HepG2 (cell line): ENCODE data around the gene CYP27B1. TPM values are rescaled to one million over a fixed set of nuclear protein-coding genes. Genes with fewer than 3 reads are reported as not detected.

Experiments
- ATAC-seq: fragments of 200-7000 bp; cut with Tn5 transposase; 3 replicates; pipeline ENCODE4 v1.9.1; 2020; ENCODE audit warnings: mild to moderate bottlenecking, moderate library complexity
- BruUV-seq: library from RNA; stranded (reverse); fragments of 400-500 nt; replicated peaks from 2 replicates; lab custom pipeline; 2021; lab: Mats Ljungman, UMichigan
- CTCF ChIA-PET: fragments of 300-600 bp; formaldehyde crosslinking; extraction: SDS; loops from one replicate; lab custom pipeline; 2021; ENCODE audit warnings: low total read pairs, inconsistent platforms, low intra/inter-chr PET ratio; lab: Yijun Ruan, JAX
- POLR2A ChIA-PET: fragments of 350-600 bp; sonication (Branson Sonifier 250); formaldehyde crosslinking; loops from one replicate; lab custom pipeline; 2020; ENCODE audit warnings: antibody characterized with exemption, inconsistent platforms; lab: Yijun Ruan, JAX
- DNase-seq: peaks from one replicate; pipeline ENCODE4 v3.0.0-alpha.2; 2015; ENCODE audit warnings: low spot score
- FAIRE-seq: peaks from 3 replicates; lab custom pipeline; 2011; peaks lifted over from hg19 to GRCh38; lab: Jason Lieb, UNC
- H2AFZ ChIP-seq: one replicate; pipeline ENCODE4 v1.6.1; 2011; ENCODE audit warnings: low read length, inconsistent platforms
- H3K27ac ChIP-seq: fragments of 300-600 bp; 3 replicates; pipeline ENCODE4 v1.8.0; 2011; ENCODE audit warnings: mixed run types, mild to moderate bottlenecking, mixed read lengths, low read length, inconsistent platforms; ENCODE audit not compliant: insufficient read depth; ENCODE audit errors: extremely low read length
- H3K27me3 ChIP-seq, 2 experiments: fragments of 200-600 bp in 1 of 2; 2 replicates in 1 of 2; 3 replicates in 1 of 2; pipeline versions ENCODE4 v1.6.0 to v1.8.0; 2011; ENCODE audit warnings: low read length in 2 of 2, mild to moderate bottlenecking in 2 of 2, moderate library complexity in 2 of 2, inconsistent platforms in 1 of 2; ENCODE audit not compliant: insufficient read depth in 2 of 2, control insufficient read depth in 1 of 2
- H3K36me3 ChIP-seq, 2 experiments: fragments of 200-600 bp in 1 of 2; replicated peaks in 1 of 2; 2 replicates in 1 of 2; 3 replicates in 1 of 2; pipeline versions ENCODE4 v1.5.1 to v1.8.0; 2011; ENCODE audit warnings: low read length in 2 of 2, inconsistent platforms in 1 of 2; ENCODE audit not compliant: insufficient read depth in 2 of 2, control insufficient read depth in 1 of 2
- H3K4me1 ChIP-seq: 2 replicates; pipeline ENCODE4 v1.5.1; 2012; ENCODE audit warnings: low read length, inconsistent platforms; ENCODE audit not compliant: insufficient read depth
- H3K4me2 ChIP-seq: 2 replicates; pipeline ENCODE4 v1.6.0; 2011; ENCODE audit warnings: low read depth, low read length, inconsistent platforms
- H3K4me3 ChIP-seq, 3 experiments: fragments of 200-600 bp in 1 of 3; sonication (generic), shearing (Covaris generic) in 1 of 3; replicated peaks in 1 of 3; 2 replicates each; pipeline ENCODE4 v1.5.1; 2011 to 2016; ENCODE audit warnings: low read length in 3 of 3, inconsistent platforms in 2 of 3, low read depth in 2 of 3, mild to moderate bottlenecking in 2 of 3, control low read depth in 1 of 3, mixed read lengths in 1 of 3; ENCODE audit not compliant: insufficient read depth in 1 of 3
- H3K79me2 ChIP-seq: one replicate; pipeline ENCODE4 v1.6.1; 2011; ENCODE audit warnings: low read length, inconsistent platforms; ENCODE audit not compliant: insufficient read depth
- H3K9ac ChIP-seq: 2 replicates; pipeline ENCODE4 v1.6.0; 2011; ENCODE audit warnings: mild to moderate bottlenecking, low read depth, low read length, inconsistent platforms; ENCODE audit not compliant: insufficient read depth
- H3K9me3 ChIP-seq: 2 replicates; pipeline ENCODE4 v1.5.1; 2012; ENCODE audit warnings: mild to moderate bottlenecking, low read length
- H4K20me1 ChIP-seq: 2 replicates; pipeline ENCODE4 v1.6.0; 2011; ENCODE audit warnings: inconsistent platforms, mild to moderate bottlenecking, low read length, moderate library complexity; ENCODE audit not compliant: insufficient read depth
- FOXO4 ChIP-seq: sonication (generic); formaldehyde crosslinking; conservative IDR thresholded peaks from 2 replicates; pipeline ENCODE4 v1.8.1; 2023; ENCODE audit warnings: missing genetic modification reagents
- POLR2AphosphoS5 ChIP-seq: IDR thresholded peaks from 2 replicates; pipeline ENCODE4 v1.6.1; 2012; ENCODE audit warnings: low read depth, low read length
- ZKSCAN8 ChIP-seq: IDR thresholded peaks from 2 replicates; pipeline ENCODE4 v1.6.1; 2016; ENCODE audit warnings: borderline replicate concordance, missing genetic modification reagents, missing compliant biosample characterization
- ZUFSP ChIP-seq: sonication (generic); formaldehyde crosslinking; IDR thresholded peaks from 2 replicates; pipeline ENCODE4 v1.9.0; 2021; ENCODE audit warnings: missing genetic modification reagents, mild to moderate bottlenecking, borderline replicate concordance
- WGBS: methylation state at CpG from one replicate; pipeline ENCODE4 v1.1.6; 2017; ENCODE audit warnings: low lambda C conversion rate; 5-methylcytosine and 5-hydroxymethylcytosine counted together
- in situ Hi-C: cut with HindIII; loops from 2 replicates; pipeline ENCODE4 v1.10.0; 2017; ENCODE audit warnings: low pct_unique_long_range_greater_than_20kb; ENCODE audit not compliant: extremely low pct_ligation_motif_present
- intact Hi-C: fragments of 100-400 bp; cut with micrococcal nuclease; formaldehyde crosslinking; loops from one replicate; pipeline ENCODE4 v1.10.0; 2022; ENCODE audit not compliant: unreplicated experiment
- polyA plus RNA-seq, 8 experiments: library from polyadenylated mRNA; depleted of rRNA in 3 of 8; stranded (reverse) in 7 of 8; unstranded in 1 of 8; fragments of >200 nt; fragmentation: Illumina TruSeq in 4 of 8; extraction: Trizol in 4 of 8; gene quantifications; 2 replicates each; pipeline versions ENCODE4 v1.2.1 to v1.2.3, GENCODE V29; 2011 to 2016; ENCODE audit warnings: low read depth in 4 of 8, missing spikeins in 1 of 8, mixed read lengths in 1 of 8; ENCODE audit not compliant: insufficient read depth in 1 of 8
- total RNA-seq, 5 experiments: library from RNA; depleted of rRNA; stranded (reverse); fragments of >200 nt; fragmentation: Illumina TruSeq; extraction: Trizol; gene quantifications; 2 replicates each; pipeline ENCODE4 v1.2.3, GENCODE V29; 2016; ENCODE audit warnings: low read depth in 1 of 5

CYP27B1 gene
- total and polyA plus RNA-seq, 2 of the 13 experiments (the other 11 are each of a cell fraction or from before 2014, with no cell fraction given) = 2.3 to 3.0 TPM

- no peak for TF ChIP-seq ZUFSP
- TF ChIP-seq FOXO4 (CRISPR knock-in tag) = no peak
- TF ChIP-seq, all 625 proteins: peak for 0
Measured at GRCh38 chr12:57749061-57749460, 17.8 kb downstream of the CYP27B1 start (continued).

GRCh38 chr12:57746025-57746424, 20.9 kb downstream of the CYP27B1 start:
- TF ChIP-seq ZKSCAN8 (CRISPR knock-in tag) (no peak), POLR2AphosphoS5 (peak; percentile 45; the same call in 1 of the 2 replicates)
- Histone ChIP-seq H3K9ac (peak overlapping the region; percentile 94; the same call in 1 of the 2 replicates), H3K9me3 (no peaks in the 10 kb centered on the region), H3K27me3 (peaks cover 0 to 4% of the 10 kb centered on the region in 2 experiments; a peak in 2 of 5 replicates), H2AFZ (no peak overlapping the region), H4K20me1 (no peaks in the 10 kb centered on the region), H3K4me2 (peak overlapping the region; percentile 96), H3K36me3 (peaks cover 10 to 42% of the 10 kb centered on the region in 2 experiments), H3K27ac (peak overlapping the region; percentile 94), H3K79me2 (peaks cover 20% of the 10 kb centered on the region), H3K4me3 (peak overlapping the region in 2 of 3 experiments; percentile 63 to 80; a peak in 4 of 6 replicates), H3K4me1 (peaks cover 46% of the 10 kb centered on the region)
- DNase-seq = no peak
- in situ Hi-C loops (no loop called here), intact Hi-C loops (no loop called here)
- no peak for ATAC-seq
- ChIA-PET POLR2A (interaction anchor here (1.3 to 2.6 kb wide), 3 partner anchors 11 to 1665 kb away, joined by 3 to 23 read pairs (median 8); no protein-coding TSS in a partner anchor), CTCF (no interaction called here)
- no TSS peak for BruUV-seq
- WGBS = 97% methylated on average over 3 of the region's 3 CpGs
- no peak for FAIRE-seq
